ENCODE results near the gene LRRTM4. TPM values are rescaled to one million over a fixed set of nuclear protein-coding genes. Genes with fewer than 3 reads are reported as not detected.

The LRRTM4 gene
- total and polyA plus RNA-seq, 2 of the 13 experiments (the other 11 are each of a cell fraction or from before 2014, with no cell fraction given) = 1.2 TPM

DNA sequence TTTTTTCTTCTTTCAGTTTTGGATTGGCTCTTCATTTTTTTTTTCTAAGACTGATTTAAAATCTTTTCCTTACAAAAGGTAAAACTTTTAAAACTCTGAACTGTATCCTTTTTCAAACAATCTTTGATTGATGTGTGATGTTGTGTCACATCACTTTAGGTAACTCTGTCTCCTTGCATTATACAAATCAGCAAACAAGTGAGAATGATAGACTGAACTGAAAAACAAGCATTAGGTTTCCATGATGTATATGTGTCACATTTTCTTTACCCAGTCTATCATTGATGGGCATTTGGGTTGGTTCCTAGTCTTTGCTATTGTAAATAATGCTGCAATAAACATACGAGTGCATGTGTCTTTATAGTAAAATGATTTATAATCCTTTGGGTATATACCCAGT is 655.7 kb downstream of the LRRTM4 start:
- intact Hi-C loops (cut with micrococcal nuclease; ENCODE audit: unreplicated experiment) = no loop called here
- no peak overlapping the region for H2AFZ ChIP-seq (ENCODE audit: low read length)
- no peaks in the 10 kb centered on the region for H4K20me1 ChIP-seq (ENCODE audit: insufficient read depth, low read length)
- no peaks in the 10 kb centered on the region for H3K36me3 ChIP-seq (replicated peaks in 1 of 2; ENCODE audit: control insufficient read depth in 1 of 2, insufficient read depth in 2 of 2, low read length in 2 of 2)
- POLR2A ChIA-PET = no interaction called here
- in situ Hi-C loops (cut with HindIII; ENCODE audit: extremely low pct_ligation_motif_present, low pct_unique_long_range_greater_than_20kb) = no loop called here
- no peak overlapping the region for H3K4me3 ChIP-seq (replicated peaks in 1 of 3; ENCODE audit: insufficient read depth in 1 of 3, low read depth in 2 of 3, low read length in 3 of 3)
- no TSS peak for BruUV-seq (replicated peaks)
- FAIRE-seq = no peak
- no peaks in the 10 kb centered on the region for H3K79me2 ChIP-seq (ENCODE audit: insufficient read depth, low read length)
- CTCF ChIA-PET (ENCODE audit: low intra/inter-chr PET ratio, low total read pairs) = no interaction called here
- no peaks in the 10 kb centered on the region for H3K9me3 ChIP-seq (ENCODE audit: low read length)
- no peak overlapping the region for H3K9ac ChIP-seq (ENCODE audit: insufficient read depth, low read depth, low read length)
- H3K4me1 ChIP-seq (ENCODE audit: insufficient read depth, low read length) = no peaks in the 10 kb centered on the region
- ATAC-seq = no peak
- H3K27ac ChIP-seq (ENCODE audit: extremely low read length, insufficient read depth, low read length) = no peak overlapping the region
- H3K4me2 ChIP-seq (ENCODE audit: low read depth, low read length) = no peak overlapping the region
- no peaks in the 10 kb centered on the region for H3K27me3 ChIP-seq (ENCODE audit: control insufficient read depth in 1 of 2, insufficient read depth in 2 of 2, low read length in 2 of 2)
- no peak for DNase-seq (ENCODE audit: low spot score)
- WGBS (ENCODE audit: low lambda C conversion rate) = 13% methylated on average over 1 of the region's 1 CpG
- TF ChIP-seq ZNF543 (CRISPR knock-in tag; IDR thresholded peaks at IDR 0.05) (no peak), ZNF354B (CRISPR knock-in tag; IDR thresholded peaks at IDR 0.05) (no peak), KDM5A (IDR thresholded peaks at IDR 0.05; ENCODE audit: borderline replicate concordance, low read length) (no peak), ZSCAN29 (CRISPR knock-in tag; conservative IDR thresholded peaks at IDR 0.05) (no peak), FOXA1 (IDR thresholded peaks at IDR 0.05) (no peak), FOXA1 (CRISPR knock-in tag; IDR thresholded peaks at IDR 0.05) (no peak), GTF2F1 (IDR thresholded peaks at IDR 0.05; ENCODE audit: low read length) (no peak), TCF7 (IDR thresholded peaks at IDR 0.05; ENCODE audit: low read depth) (no peak), ZNF282 (IDR thresholded peaks at IDR 0.05; ENCODE audit: partially characterized antibody) (no peak), ZNF263 (CRISPR knock-in tag; IDR thresholded peaks at IDR 0.05) (no peak), ATRX (CRISPR knock-in tag; IDR thresholded peaks at IDR 0.05; ENCODE audit: borderline replicate concordance) (no peak), ZNF619 (CRISPR knock-in tag; IDR thresholded peaks at IDR 0.05) (no peak), SCMH1 (CRISPR knock-in tag; IDR thresholded peaks at IDR 0.05; ENCODE audit: borderline replicate concordance) (no peak)
- TF ChIP-seq, protein P1, sequence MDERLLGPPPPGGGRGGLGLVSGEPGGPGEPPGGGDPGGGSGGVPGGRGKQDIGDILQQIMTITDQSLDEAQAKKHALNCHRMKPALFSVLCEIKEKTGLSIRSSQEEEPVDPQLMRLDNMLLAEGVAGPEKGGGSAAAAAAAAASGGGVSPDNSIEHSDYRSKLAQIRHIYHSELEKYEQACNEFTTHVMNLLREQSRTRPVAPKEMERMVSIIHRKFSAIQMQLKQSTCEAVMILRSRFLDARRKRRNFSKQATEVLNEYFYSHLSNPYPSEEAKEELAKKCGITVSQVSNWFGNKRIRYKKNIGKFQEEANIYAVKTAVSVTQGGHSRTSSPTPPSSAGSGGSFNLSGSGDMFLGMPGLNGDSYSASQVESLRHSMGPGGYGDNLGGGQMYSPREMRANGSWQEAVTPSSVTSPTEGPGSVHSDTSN (CRISPR knock-in tag; IDR thresholded peaks at IDR 0.05) = no peak
- TF ChIP-seq, protein P2, sequence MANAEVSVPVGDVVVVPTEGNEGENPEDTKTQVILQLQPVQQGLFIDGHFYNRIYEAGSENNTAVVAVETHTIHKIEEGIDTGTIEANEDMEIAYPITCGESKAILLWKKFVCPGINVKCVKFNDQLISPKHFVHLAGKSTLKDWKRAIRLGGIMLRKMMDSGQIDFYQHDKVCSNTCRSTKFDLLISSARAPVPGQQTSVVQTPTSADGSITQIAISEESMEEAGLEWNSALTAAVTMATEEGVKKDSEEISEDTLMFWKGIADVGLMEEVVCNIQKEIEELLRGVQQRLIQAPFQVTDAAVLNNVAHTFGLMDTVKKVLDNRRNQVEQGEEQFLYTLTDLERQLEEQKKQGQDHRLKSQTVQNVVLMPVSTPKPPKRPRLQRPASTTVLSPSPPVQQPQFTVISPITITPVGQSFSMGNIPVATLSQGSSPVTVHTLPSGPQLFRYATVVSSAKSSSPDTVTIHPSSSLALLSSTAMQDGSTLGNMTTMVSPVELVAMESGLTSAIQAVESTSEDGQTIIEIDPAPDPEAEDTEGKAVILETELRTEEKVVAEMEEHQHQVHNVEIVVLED (CRISPR knock-in tag; IDR thresholded peaks at IDR 0.05; ENCODE audit: borderline replicate concordance) = no peak
- TF ChIP-seq, protein P3, sequence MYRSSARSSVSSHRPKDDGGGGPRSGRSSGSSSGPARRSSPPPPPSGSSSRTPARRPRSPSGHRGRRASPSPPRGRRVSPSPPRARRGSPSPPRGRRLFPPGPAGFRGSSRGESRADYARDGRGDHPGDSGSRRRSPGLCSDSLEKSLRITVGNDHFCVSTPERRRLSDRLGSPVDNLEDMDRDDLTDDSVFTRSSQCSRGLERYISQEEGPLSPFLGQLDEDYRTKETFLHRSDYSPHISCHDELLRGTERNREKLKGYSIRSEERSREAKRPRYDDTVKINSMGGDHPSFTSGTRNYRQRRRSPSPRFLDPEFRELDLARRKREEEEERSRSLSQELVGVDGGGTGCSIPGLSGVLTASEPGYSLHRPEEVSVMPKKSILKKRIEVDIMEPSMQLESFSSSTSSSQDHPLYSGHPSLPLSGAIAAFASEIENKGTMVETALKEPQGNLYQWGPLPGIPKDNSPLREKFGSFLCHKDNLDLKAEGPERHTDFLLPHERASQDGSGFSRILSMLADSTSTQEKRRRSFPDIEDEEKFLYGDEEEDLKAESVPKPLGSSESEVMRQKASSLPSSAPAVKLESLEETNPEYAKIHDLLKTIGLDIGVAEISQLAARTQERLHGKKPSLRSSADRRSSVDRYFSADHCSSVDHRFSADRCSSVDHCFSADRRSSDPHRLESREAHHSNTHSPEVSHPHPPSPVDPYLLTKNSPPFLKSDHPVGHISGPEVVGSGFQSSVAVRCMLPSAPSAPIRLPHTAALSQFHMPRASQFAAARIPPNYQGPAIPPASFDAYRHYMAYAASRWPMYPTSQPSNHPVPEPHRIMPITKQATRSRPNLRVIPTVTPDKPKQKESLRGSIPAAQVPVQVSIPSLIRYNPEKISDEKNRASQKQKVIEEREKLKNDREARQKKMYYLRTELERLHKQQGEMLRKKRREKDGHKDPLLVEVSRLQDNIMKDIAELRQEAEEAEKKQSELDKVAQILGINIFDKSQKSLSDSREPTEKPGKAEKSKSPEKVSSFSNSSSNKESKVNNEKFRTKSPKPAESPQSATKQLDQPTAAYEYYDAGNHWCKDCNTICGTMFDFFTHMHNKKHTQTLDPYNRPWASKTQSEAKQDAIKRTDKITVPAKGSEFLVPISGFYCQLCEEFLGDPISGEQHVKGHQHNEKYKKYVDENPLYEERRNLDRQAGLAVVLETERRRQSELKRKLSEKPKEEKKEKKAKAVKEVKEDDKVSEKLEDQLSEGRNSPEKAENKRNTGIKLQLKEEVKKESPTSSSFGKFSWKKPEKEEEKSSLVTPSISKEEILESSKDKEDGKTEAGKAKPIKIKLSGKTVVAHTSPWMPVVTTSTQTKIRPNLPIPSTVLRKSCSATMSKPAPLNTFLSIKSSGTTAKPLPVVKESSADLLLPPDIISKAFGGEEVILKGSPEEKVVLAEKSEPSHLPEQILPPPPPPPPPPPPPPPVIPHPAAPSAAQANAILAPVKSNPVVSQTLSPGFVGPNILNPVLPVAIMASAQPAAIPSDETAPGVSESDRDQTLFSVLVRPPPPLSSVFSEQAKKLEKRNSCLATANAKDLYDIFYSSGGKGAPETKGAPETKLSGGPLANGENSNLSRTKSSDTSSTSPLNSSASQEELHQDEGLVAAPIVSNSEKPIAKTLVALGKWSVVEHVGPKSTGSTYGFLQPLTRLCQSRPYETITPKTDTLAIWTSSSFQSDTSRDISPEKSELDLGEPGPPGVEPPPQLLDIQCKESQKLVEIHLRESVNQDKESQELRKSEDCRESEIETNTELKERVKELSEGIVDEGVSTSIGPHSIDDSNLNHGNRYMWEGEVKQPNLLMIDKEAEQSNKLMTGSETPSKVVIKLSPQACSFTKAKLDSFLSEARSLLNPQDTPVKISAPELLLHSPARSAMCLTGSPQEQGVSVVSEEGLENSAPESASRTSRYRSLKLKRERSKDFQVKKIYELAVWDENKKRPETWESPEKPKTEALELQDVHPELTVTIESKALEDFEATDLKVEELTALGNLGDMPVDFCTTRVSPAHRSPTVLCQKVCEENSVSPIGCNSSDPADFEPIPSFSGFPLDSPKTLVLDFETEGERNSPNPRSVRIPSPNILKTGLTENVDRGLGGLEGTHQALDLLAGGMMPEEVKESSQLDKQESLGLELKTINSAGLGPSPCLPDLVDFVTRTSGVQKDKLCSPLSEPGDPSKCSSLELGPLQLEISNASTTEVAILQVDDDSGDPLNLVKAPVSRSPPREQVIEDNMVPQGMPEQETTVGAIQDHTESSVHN (CRISPR knock-in tag; IDR thresholded peaks at IDR 0.05) = no peak
